ENCODE measurements around the gene DPP6. TPM values are rescaled to one million over a fixed set of nuclear protein-coding genes. Genes with fewer than 3 reads are reported as not detected.
"Not testable (repeated sequence)": the region's sequence is repeated elsewhere in the genome, so short reads cannot be mapped to it uniquely, and the experiment has no call there.

Gene DPP6
- total and polyA plus RNA-seq, 2 of the 8 experiments (the other 6 are each of a cell fraction or from before 2014, with no cell fraction given) = 4.7 to 6.8 TPM

DNA sequence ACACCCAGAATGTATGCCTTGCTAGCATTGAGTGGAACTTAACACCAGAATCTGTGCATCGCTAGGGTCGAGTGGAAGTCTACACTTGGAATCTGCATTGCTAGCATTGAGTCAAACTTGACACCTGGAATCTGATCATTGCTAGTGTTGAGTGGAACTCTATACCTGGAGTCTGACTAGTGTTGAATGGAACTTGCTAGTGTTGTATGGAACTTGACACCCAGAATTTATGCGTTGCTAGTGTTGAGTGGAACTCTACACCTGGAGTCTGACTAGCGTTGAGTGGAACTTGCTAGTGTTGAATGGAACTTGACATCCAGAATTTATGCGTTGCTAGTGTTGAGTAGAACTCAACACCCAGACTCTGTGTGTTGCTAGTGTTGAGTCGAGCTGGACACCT is 110.7 kb downstream of the DPP6 start:
- H3K9ac ChIP-seq (replicated peaks in 1 of 4; ENCODE audit: extremely low read depth in 1 of 4, low read depth in 3 of 4, low read length in 3 of 4); H3K4me1 ChIP-seq (replicated peaks in 1 of 4; ENCODE audit: control insufficient read depth in 3 of 4, insufficient read depth in 4 of 4, low read length in 3 of 4); H2AK5ac ChIP-seq (ENCODE audit: low read depth, low read length); H3K79me1 ChIP-seq (ENCODE audit: low read depth, low read length); H3K27me3 ChIP-seq (replicated peaks in 1 of 4; ENCODE audit: control insufficient read depth in 3 of 4, extremely low read depth in 1 of 4, insufficient read depth in 3 of 4, low read length in 3 of 4); H3K18ac ChIP-seq (ENCODE audit: extremely low read depth, low read length); H3K23ac ChIP-seq (ENCODE audit: insufficient read length); H4K5ac ChIP-seq (ENCODE audit: insufficient read length, low read depth, low read length); H2BK5ac ChIP-seq (ENCODE audit: low read depth, low read length); H3K9me3 ChIP-seq (ENCODE audit: insufficient read depth in 2 of 2, low read depth in 1 of 2, low read length in 1 of 2); H4K20me1 ChIP-seq (replicated peaks in 1 of 2; ENCODE audit: control insufficient read depth in 1 of 2, insufficient read depth in 2 of 2, low read length in 2 of 2); CTCF ChIA-PET (ENCODE audit: partially characterized antibody); H4K8ac ChIP-seq (ENCODE audit: extremely low read depth, insufficient read depth, low read length); FAIRE-seq; H2BK12ac ChIP-seq (ENCODE audit: low read depth, low read length); H3K4ac ChIP-seq (replicated peaks; ENCODE audit: insufficient read length, low read depth, low read length); H2BK120ac ChIP-seq (replicated peaks; ENCODE audit: low read depth, low read length); H2BK20ac ChIP-seq (ENCODE audit: low read length); POLR2A ChIA-PET (ENCODE audit: partially characterized antibody); H2AFZ ChIP-seq (ENCODE audit: low read length); H3K27ac ChIP-seq (ENCODE audit: low read depth, low read length); H3K14ac ChIP-seq (ENCODE audit: insufficient read length); DNase-seq (ENCODE audit: low read depth in 1 of 2, low spot score in 2 of 2); H3K56ac ChIP-seq (replicated peaks; ENCODE audit: insufficient read length, low read depth, low read length); H4K91ac ChIP-seq (replicated peaks; ENCODE audit: insufficient read length, low read length); H3K36me3 ChIP-seq (ENCODE audit: control insufficient read depth in 2 of 4, insufficient read depth in 4 of 4, low read length in 3 of 4); H2BK15ac ChIP-seq (ENCODE audit: low read length); H3K23me2 ChIP-seq (ENCODE audit: low read depth, low read length); H3K4me2 ChIP-seq (ENCODE audit: insufficient read depth in 1 of 2, low read depth in 2 of 2, low read length in 2 of 2); H3K4me3 ChIP-seq (ENCODE audit: extremely low read depth in 1 of 4, insufficient read depth in 2 of 4, low read depth in 3 of 4, low read length in 4 of 4); H3K79me2 ChIP-seq (ENCODE audit: control insufficient read depth in 1 of 2, insufficient read depth in 2 of 2, low read length in 2 of 2): not testable (repeated sequence)
- WGBS, 2 experiments (ENCODE audit: extremely low coverage in 1 of 2, insufficient coverage in 1 of 2, insufficient read length in 1 of 2, insufficient replicate concordance in 2 of 2, low coverage in 1 of 2, low lambda C conversion rate in 2 of 2, missing lambda C conversion rate in 1 of 2) = 94% methylated on average over 4 of the region's 6 CpGs; no CpG with 5 or more reads in 1 of the 2 experiments

DNA sequence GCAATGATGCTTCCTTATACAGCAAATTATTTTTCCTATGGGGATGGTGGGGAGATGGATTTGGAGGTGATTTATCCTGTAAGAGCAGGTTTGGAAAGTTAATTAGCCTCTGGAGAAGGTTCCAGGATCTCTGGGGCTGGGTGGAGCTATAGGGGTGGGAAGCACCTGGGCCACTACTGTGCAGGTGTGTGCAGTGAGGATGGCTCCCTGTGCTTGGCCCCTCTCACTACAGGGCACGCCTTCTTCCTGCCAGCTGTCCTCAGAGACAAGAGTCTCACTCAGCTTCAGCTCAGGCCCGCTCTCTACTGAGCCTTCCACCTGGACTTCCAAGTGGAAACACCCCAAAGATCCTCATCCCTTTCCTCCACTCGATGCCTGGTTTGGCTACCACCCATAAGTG is 111.4 kb downstream of the DPP6 start:
- CTCF ChIA-PET (ENCODE audit: partially characterized antibody); H3K56ac ChIP-seq (replicated peaks; ENCODE audit: insufficient read length, low read depth, low read length); H2BK20ac ChIP-seq (ENCODE audit: low read length); H4K20me1 ChIP-seq (replicated peaks in 1 of 2; ENCODE audit: control insufficient read depth in 1 of 2, insufficient read depth in 2 of 2, low read length in 2 of 2); H2AFZ ChIP-seq (ENCODE audit: low read length); H3K79me2 ChIP-seq (ENCODE audit: control insufficient read depth in 1 of 2, insufficient read depth in 2 of 2, low read length in 2 of 2); H3K36me3 ChIP-seq (ENCODE audit: control insufficient read depth in 2 of 4, insufficient read depth in 4 of 4, low read length in 3 of 4); H3K9me3 ChIP-seq (ENCODE audit: insufficient read depth in 2 of 2, low read depth in 1 of 2, low read length in 1 of 2); H3K4ac ChIP-seq (replicated peaks; ENCODE audit: insufficient read length, low read depth, low read length); POLR2A ChIA-PET (ENCODE audit: partially characterized antibody); H3K18ac ChIP-seq (ENCODE audit: extremely low read depth, low read length); H2AK5ac ChIP-seq (ENCODE audit: low read depth, low read length); H4K8ac ChIP-seq (ENCODE audit: extremely low read depth, insufficient read depth, low read length); H4K91ac ChIP-seq (replicated peaks; ENCODE audit: insufficient read length, low read length); H2BK120ac ChIP-seq (replicated peaks; ENCODE audit: low read depth, low read length); H3K4me2 ChIP-seq (ENCODE audit: insufficient read depth in 1 of 2, low read depth in 2 of 2, low read length in 2 of 2); H3K14ac ChIP-seq (ENCODE audit: insufficient read length); H3K9ac ChIP-seq (replicated peaks in 1 of 4; ENCODE audit: extremely low read depth in 1 of 4, low read depth in 3 of 4, low read length in 3 of 4); H2BK15ac ChIP-seq (ENCODE audit: low read length); H3K4me3 ChIP-seq (ENCODE audit: extremely low read depth in 1 of 4, insufficient read depth in 2 of 4, low read depth in 3 of 4, low read length in 4 of 4); H3K27ac ChIP-seq (ENCODE audit: low read depth, low read length); DNase-seq (ENCODE audit: low read depth in 1 of 2, low spot score in 2 of 2); H3K79me1 ChIP-seq (ENCODE audit: low read depth, low read length); H3K4me1 ChIP-seq (replicated peaks in 1 of 4; ENCODE audit: control insufficient read depth in 3 of 4, insufficient read depth in 4 of 4, low read length in 3 of 4); H2BK5ac ChIP-seq (ENCODE audit: low read depth, low read length); FAIRE-seq; H3K23me2 ChIP-seq (ENCODE audit: low read depth, low read length); H3K27me3 ChIP-seq (replicated peaks in 1 of 4; ENCODE audit: control insufficient read depth in 3 of 4, extremely low read depth in 1 of 4, insufficient read depth in 3 of 4, low read length in 3 of 4); H3K23ac ChIP-seq (ENCODE audit: insufficient read length); H4K5ac ChIP-seq (ENCODE audit: insufficient read length, low read depth, low read length); H2BK12ac ChIP-seq (ENCODE audit: low read depth, low read length): not testable (repeated sequence)
- 83% methylated on average over 1 of the region's 3 CpGs; no CpG with 5 or more reads in 1 of the 2 experiments for WGBS, 2 experiments (ENCODE audit: extremely low coverage in 1 of 2, insufficient coverage in 1 of 2, insufficient read length in 1 of 2, insufficient replicate concordance in 2 of 2, low coverage in 1 of 2, low lambda C conversion rate in 2 of 2, missing lambda C conversion rate in 1 of 2)
